ENCODE data around the gene CT45A6.
"Not testable (repeated sequence)": the region's sequence is repeated elsewhere in the genome, so short reads cannot be mapped to it uniquely, and the experiment has no call there.

CT45A6 gene, protein sequence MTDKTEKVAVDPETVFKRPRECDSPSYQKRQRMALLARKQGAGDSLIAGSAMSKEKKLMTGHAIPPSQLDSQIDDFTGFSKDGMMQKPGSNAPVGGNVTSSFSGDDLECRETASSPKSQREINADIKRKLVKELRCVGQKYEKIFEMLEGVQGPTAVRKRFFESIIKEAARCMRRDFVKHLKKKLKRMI

GRCh38 chrX:135802687-135803086 is at the start of gene CT45A6:
Gene CT45A6 (minus strand): TSS chrX:135802787. CDS start chrX:135798993, 3,794 bp downstream.
- H3K4me3 Mint-ChIP-seq; H3K27ac Mint-ChIP-seq; H3K36me3 Mint-ChIP-seq (ENCODE audit: low read depth); H3K4me1 Mint-ChIP-seq (ENCODE audit: low read depth); H3K9me3 Mint-ChIP-seq; H3K27me3 Mint-ChIP-seq (ENCODE audit: low read depth): not testable (repeated sequence)

DNA sequence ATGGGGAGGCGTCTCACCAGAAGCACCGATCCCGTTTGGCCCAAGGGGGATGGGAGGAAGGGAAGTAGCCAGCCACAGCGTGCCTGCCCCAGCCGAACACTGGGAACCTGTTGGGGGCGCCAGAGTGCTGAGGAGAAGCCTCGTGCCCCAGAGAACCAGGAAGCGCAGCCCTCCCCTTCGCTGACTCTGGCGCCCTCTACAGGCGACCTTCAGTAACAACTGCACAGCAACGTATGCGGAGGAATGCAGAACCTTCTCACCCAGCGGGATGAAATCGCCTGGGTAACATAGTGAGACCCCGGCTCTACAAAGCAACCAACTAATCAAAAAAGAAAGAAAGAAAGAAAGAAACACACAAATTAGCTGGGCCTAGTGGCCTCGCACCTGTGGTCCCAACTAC is 34.6 kb upstream of the CT45A6 start, which contains the start of gene CT45A7:
TSS of gene CT45A7 (minus strand) at position 101 of the 400 bp plus-strand sequence. CDS start 3,747 bp downstream, outside the sequence.
- H3K4me1 Mint-ChIP-seq (ENCODE audit: low read depth); H3K9me3 Mint-ChIP-seq; H3K27me3 Mint-ChIP-seq (ENCODE audit: low read depth); H3K36me3 Mint-ChIP-seq (ENCODE audit: low read depth); H3K27ac Mint-ChIP-seq; H3K4me3 Mint-ChIP-seq: not testable (repeated sequence)

GRCh38 chrX:135819912-135820311 is 17.3 kb upstream of the CT45A6 start, which contains the start of gene CT45A2:
Gene CT45A2 (minus strand): TSS chrX:135820012. CDS start chrX:135816265, 3,747 bp downstream.
- not testable (repeated sequence) for H3K4me1 Mint-ChIP-seq (ENCODE audit: low read depth); H3K27me3 Mint-ChIP-seq (ENCODE audit: low read depth); H3K4me3 Mint-ChIP-seq; H3K27ac Mint-ChIP-seq; H3K36me3 Mint-ChIP-seq (ENCODE audit: low read depth); H3K9me3 Mint-ChIP-seq

GRCh38 chrX:135785403-135785802 is 17.2 kb downstream of the CT45A6 start, which contains the start of gene CT45A5:
Gene CT45A5 (minus strand): TSS chrX:135785503. CDS start chrX:135781729, 3,774 bp downstream.
- H3K36me3 Mint-ChIP-seq (ENCODE audit: low read depth); H3K4me1 Mint-ChIP-seq (ENCODE audit: low read depth); H3K27me3 Mint-ChIP-seq (ENCODE audit: low read depth); H3K4me3 Mint-ChIP-seq; H3K9me3 Mint-ChIP-seq; H3K27ac Mint-ChIP-seq: not testable (repeated sequence)

GRCh38 chrX:135768091-135768490 is 34.5 kb downstream of the CT45A6 start, which contains the start of gene CT45A3:
Gene CT45A3 (minus strand): TSS chrX:135768191. CDS start chrX:135764444, 3,747 bp downstream.
- H3K9me3 Mint-ChIP-seq; H3K36me3 Mint-ChIP-seq (ENCODE audit: low read depth); H3K4me3 Mint-ChIP-seq; H3K4me1 Mint-ChIP-seq (ENCODE audit: low read depth); H3K27ac Mint-ChIP-seq; H3K27me3 Mint-ChIP-seq (ENCODE audit: low read depth): not testable (repeated sequence)

- not testable (repeated sequence) for H3K27ac Mint-ChIP-seq; H3K4me3 Mint-ChIP-seq; H3K27me3 Mint-ChIP-seq (ENCODE audit: low read depth); H3K36me3 Mint-ChIP-seq (ENCODE audit: low read depth); H3K4me1 Mint-ChIP-seq (ENCODE audit: low read depth); H3K9me3 Mint-ChIP-seq
These were observed 57.8 kb downstream of the CT45A6 start for GRCh38 chrX:135744739-135745138.
